Activated T-helper 1 cell treated with anti-CD3 and anti-CD28 coated beads, Interleukin-12 subunit alpha, Interleukin-12 subunit beta, Interleukin-2, Interleukin-4 antibody, amounts not matched to agents 30 ng/mL and 10 ng/mL and 1 ng/mL, durations not matched to agents 14 hours and 24 hours and 36 hours (primary cell): ENCODE results near the gene RALGPS1. TPM values are rescaled to one million over a fixed set of nuclear protein-coding genes. Genes with fewer than 3 reads are reported as not detected.
A peak's percentile ranks its signal among the peaks of the same experiment; 100 is the strongest.

Experiments used
- DNase-seq: peaks from one replicate; pipeline ENCODE4 v3.0.0; 2021; ENCODE audit warnings: low spot score
- H3K27ac Mint-ChIP-seq: one replicate; pipeline ENCODE4 v1.8.0; 2021; ENCODE audit warnings: mild to moderate bottlenecking, mixed read lengths
- H3K27me3 Mint-ChIP-seq: one replicate; pipeline ENCODE4 v1.8.0; 2022; ENCODE audit warnings: mild to moderate bottlenecking, moderate library complexity, mixed read lengths; ENCODE audit not compliant: insufficient read depth
- H3K36me3 Mint-ChIP-seq: one replicate; pipeline ENCODE4 v1.8.0; 2021; ENCODE audit warnings: low read depth, mixed read lengths
- H3K4me1 Mint-ChIP-seq: one replicate; pipeline ENCODE4 v1.8.0; 2021; ENCODE audit warnings: low read depth, mixed read lengths
- H3K4me3 Mint-ChIP-seq: one replicate; pipeline ENCODE4 v1.8.0; 2021; ENCODE audit warnings: mild to moderate bottlenecking, moderate library complexity, mixed read lengths
- H3K9me3 Mint-ChIP-seq: one replicate; pipeline ENCODE4 v1.8.0; 2021; ENCODE audit warnings: mixed read lengths
- intact Hi-C: fragments of 100-400 bp; cut with micrococcal nuclease; formaldehyde crosslinking; loops from one replicate; pipeline ENCODE4 v1.15.1; 2024
- total RNA-seq: library from RNA; stranded (reverse); gene quantifications from 2 replicates; pipeline ENCODE4 v1.2.3, GENCODE V29; 2022

Gene RALGPS1
- total RNA-seq, 1 donor from 2014 or later = 1.4 TPM

DNA sequence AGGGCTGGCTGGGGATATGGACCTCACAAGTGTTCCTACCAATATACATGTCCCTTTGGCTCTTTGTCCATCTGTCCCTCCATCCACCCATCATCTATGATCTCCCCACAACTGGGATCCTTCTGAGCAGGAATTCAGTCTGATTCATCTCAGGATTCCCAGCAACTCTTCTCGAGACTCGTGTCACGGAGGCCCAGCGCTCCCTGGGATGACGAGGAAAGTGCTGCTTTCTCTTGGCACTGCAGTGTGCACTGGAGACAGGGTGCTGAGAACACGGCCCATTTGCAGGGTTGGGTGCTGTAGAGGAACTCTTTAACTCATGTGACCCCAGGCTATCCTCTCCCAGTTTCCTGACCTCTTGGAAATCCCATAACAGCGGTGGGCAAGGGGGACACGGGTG, 135.0 kb downstream of the RALGPS1 start:
- Mint-ChIP-seq H3K4me1 (peaks cover 52% of the 10 kb centered on the region), H3K9me3 (no peaks in the 10 kb centered on the region), H3K4me3 (no peak overlapping the region), H3K27ac (peak overlapping the region; percentile 18), H3K27me3 (peaks cover 4% of the 10 kb centered on the region), H3K36me3 (peaks cover 4% of the 10 kb centered on the region)
- DNase-seq = no peak
- intact Hi-C loops = loop anchor here (1.0 kb wide), 2 partner anchors 44 to 63 kb away; no protein-coding TSS in a partner anchor

DNA sequence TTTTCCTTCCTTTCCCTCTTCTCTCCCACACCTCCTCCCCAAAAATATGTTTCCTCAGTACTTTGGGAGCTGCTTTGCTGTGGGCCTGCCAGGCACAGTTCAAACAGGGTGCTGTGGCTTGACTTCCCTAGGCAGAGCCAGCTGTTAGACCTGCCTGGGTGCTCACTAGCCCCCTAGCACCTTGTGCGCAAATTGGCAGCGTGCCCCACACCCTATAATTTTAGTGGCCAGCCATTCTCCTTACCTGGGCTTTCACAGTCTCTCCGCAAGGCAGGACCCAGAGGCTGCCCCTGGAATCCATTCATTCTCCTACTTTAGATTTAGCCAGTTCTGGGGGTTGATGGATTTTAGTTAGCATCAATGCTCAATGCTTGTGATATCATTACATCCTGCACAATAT, 135.6 kb downstream of the RALGPS1 start:
- Mint-ChIP-seq H3K9me3 (no peaks in the 10 kb centered on the region), H3K27me3 (peaks cover 2% of the 10 kb centered on the region), H3K4me1 (peaks cover 52% of the 10 kb centered on the region), H3K36me3 (peaks cover 4% of the 10 kb centered on the region), H3K4me3 (peak overlapping the region; percentile 43), H3K27ac (no peak overlapping the region)
- no peak for DNase-seq
- intact Hi-C loops = no loop called here

DNA sequence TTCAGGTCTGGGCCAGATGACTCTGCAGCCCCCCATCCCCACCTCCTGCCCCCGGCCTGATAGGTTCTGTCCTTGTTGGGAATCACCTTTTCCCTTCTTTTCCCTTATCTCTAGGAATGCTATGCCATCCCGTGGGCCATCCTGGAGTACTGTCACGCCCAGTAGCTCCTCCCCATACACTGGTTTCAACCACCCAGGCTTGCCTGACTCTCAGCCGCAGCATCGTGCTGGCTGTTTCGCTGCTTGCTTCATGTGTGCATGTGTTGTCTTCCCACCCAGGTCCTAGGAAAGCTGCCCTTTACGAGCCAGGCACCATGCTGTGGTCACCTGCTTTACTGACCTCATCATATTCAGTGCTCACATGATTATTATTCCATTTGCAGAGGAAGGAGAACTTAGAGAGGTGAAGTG, 136.0 kb downstream of the RALGPS1 start:
- Mint-ChIP-seq H3K4me1 (peaks cover 52% of the 10 kb centered on the region), H3K27me3 (no peaks in the 10 kb centered on the region), H3K27ac (no peak overlapping the region), H3K36me3 (peaks cover 4% of the 10 kb centered on the region), H3K9me3 (no peaks in the 10 kb centered on the region), H3K4me3 (no peak overlapping the region)
- intact Hi-C loops = no loop called here
- no peak for DNase-seq

DNA sequence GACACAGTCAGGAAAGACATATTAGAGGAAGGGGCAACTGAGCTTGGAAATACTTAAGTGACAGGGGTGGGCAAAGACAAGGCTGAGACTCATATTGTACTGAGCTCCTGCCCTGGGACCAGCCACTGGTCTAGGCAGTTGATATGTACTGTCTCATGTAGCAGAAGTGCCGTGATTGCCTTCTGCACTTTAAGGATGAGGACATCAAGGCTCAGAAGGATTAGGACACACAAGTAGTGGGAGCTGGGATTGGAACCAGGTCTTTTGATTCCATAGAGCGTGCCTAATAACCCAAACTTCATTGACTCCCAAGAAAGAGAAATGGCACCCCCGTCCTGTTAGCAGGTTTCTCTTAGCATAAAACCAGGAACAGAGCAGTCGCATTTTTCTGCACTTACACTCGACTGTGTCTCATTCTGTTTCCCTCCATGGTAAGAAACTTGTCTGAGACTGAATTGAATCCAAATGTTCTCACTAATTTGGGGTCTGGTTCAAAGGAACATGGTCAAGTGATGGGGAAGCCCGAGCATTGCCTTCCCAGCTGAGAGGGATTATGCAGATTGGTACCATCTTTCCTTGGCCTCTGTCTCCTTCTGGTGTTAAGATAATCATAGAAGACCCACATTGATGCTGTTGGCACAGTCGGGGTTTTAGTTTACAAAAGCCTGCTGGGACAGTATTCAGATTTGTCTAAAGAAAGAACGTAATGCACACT, 137.5 kb downstream of the RALGPS1 start:
- intact Hi-C loops = no loop called here
- H3K4me3 Mint-ChIP-seq = no peak overlapping the region
- no peaks in the 10 kb centered on the region for H3K9me3 Mint-ChIP-seq
- H3K4me1 Mint-ChIP-seq = peaks cover 46% of the 10 kb centered on the region
- no peaks in the 10 kb centered on the region for H3K27me3 Mint-ChIP-seq
- no peak for DNase-seq
- H3K36me3 Mint-ChIP-seq = peaks cover 3% of the 10 kb centered on the region
- no peak overlapping the region for H3K27ac Mint-ChIP-seq

DNA sequence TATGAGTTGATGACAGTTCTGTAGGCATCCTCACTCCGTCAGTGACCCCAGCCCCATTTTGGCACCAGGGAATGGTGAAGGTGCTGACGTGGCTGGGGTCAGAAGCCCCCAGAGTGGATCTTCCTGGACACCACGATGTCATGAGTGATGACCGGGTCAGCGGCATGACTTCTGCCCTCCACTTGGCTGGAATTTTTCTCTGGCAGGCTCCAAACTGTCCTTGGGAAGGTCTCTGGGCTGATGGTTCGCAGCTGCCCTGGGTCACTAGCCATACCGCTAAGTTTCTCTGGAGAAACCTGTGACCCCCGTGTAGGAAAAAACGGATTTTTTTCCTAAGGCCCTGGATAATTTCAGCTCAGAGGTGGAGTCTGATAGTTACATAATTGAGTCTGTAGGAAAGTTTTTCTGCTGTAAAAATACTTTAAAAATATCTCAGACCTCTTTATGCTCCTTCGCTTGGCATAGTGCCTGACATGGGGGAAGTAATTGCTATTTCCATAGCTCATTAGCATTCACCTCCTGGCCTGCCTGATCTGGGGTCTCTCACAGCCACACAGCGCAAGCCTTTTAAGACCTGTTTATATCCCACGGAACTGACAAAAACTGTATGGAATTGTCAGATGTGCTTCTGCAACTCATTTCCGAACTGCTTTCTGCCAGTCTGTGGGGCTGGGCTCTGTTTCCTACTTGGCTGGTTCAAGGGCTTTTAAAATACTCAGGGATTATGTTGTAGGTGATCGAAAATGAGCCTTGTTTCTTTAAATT, 138.7 kb downstream of the RALGPS1 start:
- Mint-ChIP-seq H3K4me1 (peaks cover 44% of the 10 kb centered on the region), H3K27ac (no peak overlapping the region), H3K9me3 (no peaks in the 10 kb centered on the region), H3K4me3 (no peak overlapping the region), H3K27me3 (no peaks in the 10 kb centered on the region), H3K36me3 (peaks cover 1% of the 10 kb centered on the region)
- intact Hi-C loops = no loop called here
- DNase-seq = no peak

DNA sequence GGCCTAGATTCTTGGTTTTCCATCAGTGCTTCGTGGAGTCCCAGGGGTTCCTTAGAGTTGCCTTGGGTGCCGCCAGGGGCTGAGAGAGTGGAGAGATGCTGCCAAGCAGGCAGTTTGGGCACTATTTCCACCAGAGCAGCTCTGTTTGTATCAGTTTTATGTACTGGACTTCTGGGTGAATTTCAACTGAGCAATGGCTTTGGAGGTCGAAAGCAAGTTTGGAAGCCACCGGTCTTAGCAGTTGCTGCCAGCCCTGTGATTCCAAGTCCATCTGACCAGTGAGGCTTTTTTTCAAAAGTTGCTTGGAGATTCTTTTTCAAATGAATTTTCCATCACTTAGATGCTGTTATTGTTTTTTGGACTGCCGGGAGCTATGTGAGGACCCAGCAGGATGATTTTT, 139.4 kb downstream of the RALGPS1 start:
- DNase-seq = no peak
- H3K4me3 Mint-ChIP-seq = no peak overlapping the region
- H3K27ac Mint-ChIP-seq = no peak overlapping the region
- no peaks in the 10 kb centered on the region for H3K9me3 Mint-ChIP-seq
- no peaks in the 10 kb centered on the region for H3K27me3 Mint-ChIP-seq
- intact Hi-C loops = no loop called here
- peaks cover 1% of the 10 kb centered on the region for H3K36me3 Mint-ChIP-seq
- peaks cover 46% of the 10 kb centered on the region for H3K4me1 Mint-ChIP-seq

DNA sequence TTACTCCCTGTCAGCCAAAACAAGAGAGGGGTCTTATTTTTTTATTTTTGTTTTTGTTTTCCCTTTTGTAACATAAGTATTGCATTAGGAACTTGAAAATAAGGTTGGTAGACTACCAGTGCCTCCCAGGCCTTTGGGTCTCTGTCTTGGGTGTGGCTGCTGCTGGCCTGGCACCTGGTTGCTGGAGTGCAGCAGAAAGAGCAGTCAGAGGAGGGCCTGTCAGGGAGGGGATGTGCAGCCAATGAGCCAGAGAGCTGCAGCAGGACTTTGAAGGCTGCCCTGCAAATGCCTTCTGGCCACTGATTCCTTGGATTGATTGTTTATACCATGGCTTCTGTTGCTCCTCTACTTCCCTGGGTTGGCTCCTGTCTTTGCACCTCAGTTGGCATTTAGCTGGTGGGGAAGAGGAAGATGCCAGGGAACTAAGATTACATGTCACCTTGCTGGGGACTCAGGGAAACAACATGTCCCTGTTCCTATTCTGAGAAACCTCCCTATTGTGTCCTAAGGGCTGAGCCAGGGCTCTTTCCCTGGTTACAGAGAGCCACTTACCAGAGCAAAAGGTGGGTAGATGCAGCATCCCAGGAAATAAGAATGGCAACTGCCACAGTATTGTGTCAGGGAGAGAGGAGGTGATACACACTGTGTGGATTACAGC, 141.3 kb downstream of the RALGPS1 start:
- Mint-ChIP-seq H3K4me3 (no peak overlapping the region), H3K27ac (no peak overlapping the region), H3K4me1 (peaks cover 38% of the 10 kb centered on the region), H3K27me3 (peaks cover 2% of the 10 kb centered on the region), H3K36me3 (peaks cover 1% of the 10 kb centered on the region), H3K9me3 (no peaks in the 10 kb centered on the region)
- DNase-seq = no peak
- intact Hi-C loops = no loop called here

DNA sequence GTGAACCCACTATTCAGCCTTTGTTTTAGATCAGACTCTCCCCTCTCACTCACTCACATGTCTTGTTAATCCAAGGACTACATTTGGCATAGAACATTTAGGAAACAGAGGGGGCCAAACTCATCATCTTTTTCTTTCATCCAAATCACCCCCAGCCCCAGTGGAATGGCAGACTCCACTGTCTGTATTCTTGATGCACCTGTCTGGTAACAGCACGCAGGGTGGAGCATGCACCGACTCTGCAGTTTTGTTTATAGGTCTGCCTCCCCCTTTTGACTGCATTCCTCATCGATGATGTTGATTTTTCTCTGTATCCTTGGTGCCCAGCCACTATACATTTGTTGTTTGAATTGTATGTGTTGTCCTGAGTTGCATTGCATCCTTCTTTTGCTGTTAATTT, 141.9 kb downstream of the RALGPS1 start:
- Mint-ChIP-seq H3K4me3 (no peak overlapping the region), H3K36me3 (peaks cover 1% of the 10 kb centered on the region), H3K4me1 (peaks cover 32% of the 10 kb centered on the region), H3K27me3 (peaks cover 2% of the 10 kb centered on the region), H3K9me3 (no peaks in the 10 kb centered on the region), H3K27ac (no peak overlapping the region)
- no peak for DNase-seq
- intact Hi-C loops = no loop called here

DNA sequence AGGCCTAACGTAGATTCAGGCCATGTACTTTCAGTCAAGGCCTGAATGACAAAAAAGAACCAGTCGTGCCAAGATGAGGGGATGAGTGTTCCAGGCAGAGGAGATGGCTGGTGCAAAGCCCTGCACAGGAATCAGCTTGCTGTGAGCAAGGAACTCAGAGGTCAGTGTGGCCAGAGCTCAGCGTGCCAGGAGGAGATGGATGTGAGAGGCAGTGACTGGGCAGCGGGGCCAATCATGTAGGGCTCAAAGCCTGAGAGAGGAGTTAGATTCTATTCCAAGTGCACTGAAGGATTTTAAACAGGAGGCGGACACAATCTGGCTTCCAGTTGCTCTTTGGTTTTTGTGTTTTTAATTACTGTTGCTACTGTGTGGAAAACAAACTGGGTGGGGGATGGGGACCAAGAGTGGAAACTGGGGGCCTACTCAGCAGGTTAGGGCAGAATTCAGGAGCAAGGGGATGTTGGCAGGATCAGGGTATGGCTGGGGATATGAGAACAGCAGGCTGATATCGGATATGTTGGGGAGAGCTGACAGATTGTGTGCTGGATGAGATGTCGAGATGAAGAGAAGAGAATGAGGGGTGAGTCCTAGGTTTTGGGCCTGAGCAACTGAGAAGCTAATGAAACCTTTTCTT, 143.5 kb downstream of the RALGPS1 start:
- DNase-seq = no peak
- peaks cover 29% of the 10 kb centered on the region for H3K4me1 Mint-ChIP-seq
- intact Hi-C loops = no loop called here
- H3K36me3 Mint-ChIP-seq = no peaks in the 10 kb centered on the region
- no peak overlapping the region for H3K27ac Mint-ChIP-seq
- H3K9me3 Mint-ChIP-seq = no peaks in the 10 kb centered on the region
- H3K4me3 Mint-ChIP-seq = no peak overlapping the region
- H3K27me3 Mint-ChIP-seq = peaks cover 2% of the 10 kb centered on the region

DNA sequence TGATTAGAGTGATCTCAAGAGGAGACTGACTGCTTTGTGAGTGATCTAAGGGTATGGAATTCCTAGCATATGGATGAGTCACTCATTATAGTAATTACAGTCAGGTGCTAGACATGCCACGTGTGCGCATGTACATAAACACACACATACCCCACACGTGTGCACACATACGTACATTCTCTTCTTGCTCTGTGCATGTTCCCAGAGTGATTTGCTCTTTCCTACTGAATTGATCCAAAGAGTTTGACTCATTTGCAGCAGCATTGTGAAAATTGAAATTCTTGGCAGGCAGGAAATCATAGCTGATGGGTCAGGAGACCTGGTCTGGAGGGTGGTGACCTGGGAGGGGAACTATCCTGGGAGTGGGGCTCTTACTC, 144.1 kb downstream of the RALGPS1 start:
- Mint-ChIP-seq H3K36me3 (no peaks in the 10 kb centered on the region), H3K4me3 (no peak overlapping the region), H3K27me3 (peaks cover 4% of the 10 kb centered on the region), H3K4me1 (peaks cover 29% of the 10 kb centered on the region), H3K9me3 (no peaks in the 10 kb centered on the region), H3K27ac (no peak overlapping the region)
- intact Hi-C loops = no loop called here
- no peak for DNase-seq

DNA sequence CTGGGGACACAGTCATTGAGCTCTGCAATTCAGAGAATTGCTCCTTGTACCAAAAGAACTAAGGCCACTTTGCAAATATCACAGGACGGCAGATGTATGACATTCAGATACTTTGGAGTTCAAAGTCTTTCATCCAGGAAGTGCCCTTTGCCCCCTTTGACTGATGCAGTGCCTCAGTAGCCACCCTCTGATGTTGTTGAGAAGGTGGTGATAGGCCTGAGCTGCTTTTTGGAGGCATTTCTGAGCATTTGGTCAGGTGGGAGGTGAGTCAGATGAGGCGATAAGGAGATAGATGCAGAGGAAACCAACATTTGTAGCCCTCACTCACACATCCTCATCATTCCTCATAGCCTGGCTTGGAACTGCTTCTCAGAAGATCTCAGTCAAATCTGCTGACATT, 144.4 kb downstream of the RALGPS1 start:
- intact Hi-C loops = no loop called here
- Mint-ChIP-seq H3K4me3 (no peak overlapping the region), H3K9me3 (no peaks in the 10 kb centered on the region), H3K27me3 (peaks cover 7% of the 10 kb centered on the region), H3K36me3 (no peaks in the 10 kb centered on the region), H3K27ac (no peak overlapping the region), H3K4me1 (peaks cover 29% of the 10 kb centered on the region)
- DNase-seq = no peak

DNA sequence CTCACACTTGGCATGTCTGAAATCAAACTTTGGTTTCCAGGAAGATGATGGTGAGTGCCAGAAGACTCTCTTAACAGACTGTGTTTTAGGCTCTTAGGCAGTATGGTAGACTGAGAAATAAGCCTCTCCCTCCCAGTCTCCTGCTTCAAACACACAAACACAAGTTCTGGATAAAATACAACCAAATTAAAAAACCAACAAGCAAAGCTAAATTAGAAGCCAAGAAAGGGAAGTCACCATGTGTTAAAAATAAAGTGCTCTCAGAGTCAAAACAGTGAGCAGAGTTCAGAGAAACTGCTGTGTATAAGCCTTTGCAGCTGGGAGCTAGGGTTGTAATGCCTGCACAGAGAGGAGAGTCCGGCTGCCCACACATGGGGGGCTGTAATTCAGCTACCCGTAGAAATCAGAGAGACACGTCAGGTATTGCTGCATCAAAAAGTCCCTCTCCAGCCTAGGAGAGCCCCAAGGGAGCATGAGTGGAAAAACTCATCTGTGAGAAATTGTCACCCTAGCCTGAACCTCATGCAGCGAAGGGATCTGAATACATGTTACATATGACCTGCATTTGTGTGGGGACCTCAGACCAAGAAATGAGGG, 145.3 kb downstream of the RALGPS1 start:
- Mint-ChIP-seq H3K27ac (no peak overlapping the region), H3K4me1 (peaks cover 35% of the 10 kb centered on the region), H3K4me3 (no peak overlapping the region), H3K9me3 (no peaks in the 10 kb centered on the region), H3K36me3 (no peaks in the 10 kb centered on the region), H3K27me3 (peaks cover 7% of the 10 kb centered on the region)
- intact Hi-C loops = no loop called here
- no peak for DNase-seq
